Activated CD4-positive, alpha-beta T cell treated with anti-CD3 and anti-CD28 coated beads for 4 hours (primary cell): ENCODE measurements around the gene SPG21.

Experiments used
- DNase-seq, 2 donors: peaks; one replicate each; pipeline ENCODE4 v3.0.0-alpha.2; 2020

Gene SPG21

DNA sequence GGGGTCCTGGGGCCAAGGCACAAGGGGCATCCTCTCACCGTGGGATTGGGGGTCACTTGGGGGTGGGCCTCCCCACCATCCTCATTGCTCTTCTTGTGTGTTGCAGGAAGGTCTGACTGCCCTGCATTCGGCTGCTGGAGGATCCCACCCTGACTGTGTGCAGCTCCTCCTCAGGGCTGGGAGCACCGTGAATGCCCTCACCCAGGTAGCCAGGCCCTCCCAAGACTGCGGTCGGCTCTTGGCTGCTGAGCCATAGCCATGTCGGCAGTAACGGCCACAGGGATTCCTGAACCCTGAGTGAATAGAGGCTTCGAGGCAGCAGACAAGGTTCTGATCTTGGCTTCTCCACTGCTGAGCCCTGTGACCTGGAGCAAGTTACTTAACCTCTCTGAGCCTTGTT lies 58.3 kb downstream of the SPG21 start:
- DNase-seq: no peak

DNA sequence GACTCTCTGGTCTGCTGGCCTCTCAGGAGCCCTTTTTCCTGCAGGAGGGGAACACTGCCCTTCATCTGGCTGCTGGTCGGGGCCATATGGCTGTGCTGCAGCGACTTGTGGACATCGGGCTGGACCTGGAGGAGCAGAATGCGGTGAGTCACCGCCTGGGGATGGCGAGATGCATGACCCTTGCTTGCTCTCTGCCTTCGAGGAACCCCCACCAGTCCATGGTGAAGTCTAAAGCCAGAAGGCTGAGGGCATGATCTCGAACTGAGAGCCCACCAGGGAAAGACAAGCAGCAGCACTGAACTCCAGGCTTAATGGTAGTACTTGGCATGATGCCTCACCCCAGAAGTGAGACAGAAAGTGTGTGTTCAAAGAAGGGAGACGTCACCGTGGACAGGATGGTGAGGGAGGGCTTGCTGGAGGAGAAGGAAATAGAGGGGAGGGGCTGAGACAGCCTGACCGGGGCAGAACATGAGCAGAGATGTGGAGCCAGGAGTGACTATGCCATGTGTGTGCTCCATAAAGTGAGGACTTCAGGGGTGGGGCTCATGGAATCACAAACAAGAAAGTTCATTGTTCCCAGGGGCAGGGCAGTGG lies 58.8 kb downstream of the SPG21 start:
- DNase-seq: no peak

DNA sequence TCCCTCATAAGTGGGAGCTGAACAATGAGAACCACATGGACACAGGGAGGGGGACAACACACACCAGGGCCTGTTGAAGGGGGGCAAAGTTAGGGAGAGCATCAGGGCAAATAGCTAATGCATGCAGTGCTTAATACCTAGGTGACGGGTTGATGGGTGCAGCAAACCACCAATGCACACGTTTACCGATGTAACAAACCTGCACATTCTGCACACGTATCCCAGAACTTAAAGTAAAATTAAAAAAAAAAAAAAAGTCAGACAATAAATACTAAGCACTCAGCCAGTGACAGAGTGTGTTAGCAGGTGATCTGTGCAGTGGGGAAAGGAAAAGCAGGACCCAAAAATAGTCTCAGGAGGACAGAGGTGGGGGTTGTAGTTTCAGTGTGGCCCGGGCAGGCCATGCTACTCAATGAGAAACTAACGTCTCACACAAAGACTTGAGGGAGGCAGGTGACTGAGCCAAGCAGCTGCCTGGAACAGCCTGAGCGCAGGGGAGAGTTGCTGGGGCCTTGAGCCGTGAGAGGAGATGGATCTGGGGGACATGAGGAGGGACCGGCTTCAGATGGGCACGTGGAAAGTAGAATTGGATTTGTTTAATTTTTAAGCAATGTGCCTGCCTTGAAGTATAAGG lies 59.6 kb downstream of the SPG21 start:
- DNase-seq: no peak

DNA sequence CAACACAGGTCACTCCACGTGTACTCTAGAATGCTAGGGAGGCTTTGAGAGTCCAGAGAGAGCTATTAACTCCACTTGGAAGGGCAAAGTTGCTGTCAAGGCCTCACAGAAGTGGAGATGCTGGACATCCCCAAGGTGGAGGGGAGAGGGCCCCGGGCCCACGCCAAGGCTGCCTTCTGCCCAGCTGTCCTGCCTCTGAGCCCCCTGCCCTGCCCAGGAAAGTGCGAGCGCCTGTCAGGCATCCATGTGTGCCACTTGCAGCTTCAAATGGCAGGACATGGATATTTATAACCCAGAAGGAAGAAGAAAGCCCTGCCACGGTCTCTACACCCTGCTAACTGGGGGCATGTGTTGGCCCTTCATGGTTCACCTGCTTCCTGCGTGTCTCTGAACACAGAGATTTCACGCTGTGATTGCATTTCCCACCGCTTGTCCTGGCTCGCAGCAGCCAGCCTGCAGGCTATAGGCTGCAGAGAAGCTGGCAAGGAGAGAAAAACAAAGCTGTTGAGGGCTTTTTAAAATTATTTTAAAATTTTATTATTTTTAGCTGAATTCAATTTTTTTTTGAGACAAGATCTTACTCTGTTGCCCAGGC lies 61.0 kb downstream of the SPG21 start:
- DNase-seq: no peak

DNA sequence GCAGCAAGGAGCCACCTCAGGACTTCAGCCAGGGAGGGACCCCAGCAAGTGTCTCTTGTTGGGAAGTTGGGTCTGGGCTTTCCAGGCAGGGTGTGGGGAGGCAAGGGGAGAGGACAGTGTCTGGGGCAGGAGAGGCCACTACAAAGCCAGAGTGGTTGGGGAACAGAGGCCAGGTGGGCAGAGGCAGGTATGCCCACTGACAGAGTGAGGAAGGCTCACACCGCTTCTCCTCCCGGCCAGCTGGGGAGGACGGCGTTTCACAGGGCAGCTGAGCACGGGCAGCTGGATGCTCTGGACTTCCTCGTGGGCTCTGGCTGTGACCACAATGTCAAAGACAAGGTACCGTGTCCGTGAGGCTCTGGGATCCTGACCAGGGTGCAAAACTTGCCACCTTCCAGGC lies 63.1 kb downstream of the SPG21 start:
- DNase-seq: no peak

DNA sequence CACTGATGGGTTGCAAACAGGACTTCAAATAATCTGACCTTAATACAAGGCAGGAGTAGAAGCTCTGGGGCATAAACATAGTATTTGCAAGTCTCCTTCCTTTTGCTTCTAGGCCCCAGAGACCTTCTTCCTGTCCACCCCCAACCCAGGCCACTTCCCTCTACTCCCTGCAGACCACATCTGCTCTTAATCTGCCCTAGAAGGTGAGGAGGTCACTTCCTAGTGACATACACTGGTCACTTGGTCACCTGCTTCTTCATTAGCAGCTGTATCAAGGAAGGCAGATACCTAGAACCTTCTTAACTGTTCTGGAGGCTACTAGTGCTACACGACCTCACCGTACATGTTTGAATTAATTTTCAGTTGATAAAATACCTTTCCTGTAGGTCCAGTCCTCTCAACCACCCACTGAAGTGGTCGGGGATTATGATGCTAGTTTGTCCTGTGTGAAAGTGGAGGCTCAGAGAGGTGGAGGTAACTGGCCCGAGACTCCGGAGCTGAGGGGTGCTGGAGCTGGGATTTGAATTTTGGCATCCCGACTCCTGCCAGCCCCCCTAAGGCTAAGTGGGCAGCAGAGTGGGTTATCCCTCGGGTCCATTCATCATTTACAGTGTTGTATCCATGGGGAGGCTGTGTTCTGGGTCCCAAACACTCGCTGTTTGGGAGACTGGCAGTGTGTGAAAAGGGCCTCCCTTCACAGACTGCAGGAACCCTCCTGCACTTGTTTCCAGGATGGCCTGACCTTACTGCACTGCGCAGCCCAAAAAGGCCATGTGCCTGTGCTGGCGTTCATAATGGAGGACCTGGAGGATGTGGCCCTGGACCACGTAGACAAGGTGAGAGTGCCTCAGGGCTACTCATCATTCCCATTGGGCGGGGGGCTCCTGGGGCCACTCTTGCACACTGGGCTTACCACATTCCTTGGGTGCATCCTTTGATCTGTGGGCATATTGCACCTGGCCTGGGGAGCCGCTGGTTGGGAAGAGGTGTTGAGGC lies 64.1 kb downstream of the SPG21 start:
- no peak for DNase-seq

DNA sequence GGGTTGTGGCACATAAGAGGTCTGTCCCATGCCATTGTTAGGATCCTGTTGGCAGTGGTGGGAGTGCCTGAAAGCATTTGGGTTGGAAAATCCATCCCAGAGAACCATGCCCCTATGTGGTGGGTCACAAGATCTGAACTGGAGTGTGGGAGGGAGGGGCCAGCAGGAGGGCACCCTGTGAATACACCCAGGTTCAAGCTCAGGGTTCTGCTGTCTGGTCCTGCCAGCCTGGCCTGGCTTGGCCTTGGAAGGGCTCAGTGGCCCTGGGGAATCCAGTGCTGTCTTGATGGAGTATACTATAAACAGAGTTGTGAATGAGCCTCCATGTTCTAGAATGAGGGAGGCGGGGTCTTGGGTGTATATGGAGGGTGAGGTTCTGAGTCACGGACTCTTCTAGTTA lies 66.2 kb downstream of the SPG21 start:
- DNase-seq: no peak

DNA sequence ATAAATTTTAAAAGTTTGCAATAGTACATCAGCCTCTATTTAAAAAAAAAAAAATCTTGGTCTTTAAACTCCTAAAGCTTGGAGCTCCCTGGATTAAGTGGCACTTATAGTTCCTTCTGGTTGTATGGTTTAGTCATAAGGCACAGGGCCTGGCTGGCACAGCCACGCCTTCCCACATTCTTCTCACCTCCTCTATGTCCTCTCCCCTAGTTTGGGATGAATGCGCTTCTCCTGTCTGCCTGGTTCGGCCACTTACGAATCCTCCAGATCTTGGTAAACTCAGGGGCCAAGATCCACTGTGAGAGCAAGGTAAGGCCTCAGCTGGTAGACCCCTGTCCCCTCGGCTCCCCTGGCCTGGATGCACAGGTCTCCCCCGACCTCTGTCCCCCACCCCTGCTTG lies 68.0 kb downstream of the SPG21 start:
- DNase-seq: no peak

DNA sequence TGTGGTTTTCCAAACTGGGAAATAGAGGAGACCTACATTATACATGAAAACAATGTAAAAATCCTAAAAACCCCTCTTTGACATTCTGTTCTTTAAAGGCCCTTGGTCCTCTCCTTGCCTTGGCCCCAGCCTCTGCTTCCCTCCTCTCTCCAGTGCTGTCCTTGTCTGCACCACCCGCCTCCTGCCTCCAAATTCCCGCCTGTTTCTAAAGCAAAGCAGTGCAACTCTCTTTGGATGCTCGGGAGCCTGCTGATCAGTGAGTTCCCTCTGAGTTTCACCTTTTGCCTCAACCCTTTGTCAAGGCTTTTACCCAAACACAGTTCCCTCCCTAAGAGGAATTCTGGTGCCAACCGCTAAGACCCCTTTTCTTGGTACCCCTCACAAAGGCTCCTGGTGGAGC lies 70.0 kb downstream of the SPG21 start:
- no peak for DNase-seq

DNA sequence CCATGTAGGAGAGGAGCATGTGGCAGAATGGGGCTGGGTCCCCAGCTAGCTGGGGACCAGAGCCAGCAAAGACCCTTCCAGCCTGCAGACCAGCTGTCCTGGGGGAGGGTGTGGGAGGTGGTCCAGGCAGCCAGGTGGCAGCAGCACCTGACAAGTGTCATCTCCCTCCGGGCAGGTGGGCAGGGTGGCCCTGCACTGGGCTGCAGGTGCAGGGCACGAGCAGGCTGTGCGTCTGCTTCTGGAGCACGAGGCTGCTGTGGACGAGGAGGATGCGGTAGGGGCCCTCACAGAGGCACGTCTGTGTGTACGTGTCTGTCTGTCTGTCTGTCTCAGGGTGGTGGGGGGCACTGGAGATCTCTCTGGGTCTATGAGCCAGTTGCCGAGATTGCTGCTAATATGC lies 72.5 kb downstream of the SPG21 start:
- DNase-seq: no peak

DNA sequence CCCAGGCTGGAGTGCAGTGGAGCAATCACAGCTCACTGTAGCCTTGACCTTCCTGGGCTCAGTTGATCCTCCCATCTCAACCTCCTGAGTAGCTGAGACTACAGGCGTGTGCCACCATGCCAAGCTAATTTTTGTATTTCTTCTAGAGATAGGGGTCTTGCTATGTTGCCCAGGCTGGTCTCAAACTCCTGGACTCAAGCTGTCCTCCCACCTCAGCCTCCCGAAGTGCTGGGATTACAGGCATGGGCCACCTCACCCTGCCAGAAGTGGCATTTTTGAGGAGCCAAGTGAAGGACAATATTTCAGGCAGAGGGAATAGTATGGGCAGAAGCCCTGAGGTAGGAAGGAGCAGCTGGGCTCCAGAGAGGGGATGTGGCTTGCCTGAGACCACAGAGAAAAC lies 73.3 kb downstream of the SPG21 start:
- no peak for DNase-seq

DNA sequence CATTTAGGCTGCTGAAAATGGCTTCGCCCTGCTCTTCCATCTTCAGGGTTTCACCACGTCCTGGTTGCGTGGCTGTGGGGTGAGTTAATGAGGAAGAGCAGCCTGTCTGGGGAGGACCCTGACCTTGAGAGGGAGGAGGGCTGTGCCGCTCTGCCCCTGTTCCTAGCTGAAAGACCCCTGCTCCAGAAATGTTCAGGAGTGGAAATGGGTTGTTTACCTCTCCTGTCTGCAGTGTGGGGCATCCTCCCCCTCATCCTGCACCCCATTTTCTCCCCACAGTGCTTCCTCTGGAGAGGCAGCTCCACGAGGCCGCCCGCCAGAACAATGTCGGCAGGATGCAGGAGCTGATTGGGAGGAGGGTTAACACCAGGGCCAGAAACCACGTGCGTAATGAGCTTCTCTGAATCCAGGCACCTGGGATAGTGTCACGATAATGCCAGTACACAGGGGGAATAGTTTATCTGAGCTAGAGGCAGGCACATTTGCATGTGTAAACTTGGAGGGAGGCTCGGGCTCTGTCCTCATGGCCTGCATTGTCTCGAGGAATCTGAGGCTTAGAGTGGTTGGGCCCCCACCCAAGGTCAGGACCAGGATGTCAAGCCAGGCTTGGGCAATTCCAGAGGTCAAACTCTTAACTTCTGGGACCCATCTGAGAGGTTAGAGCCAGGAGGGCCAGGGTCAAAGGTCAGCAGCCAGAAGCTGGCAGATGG lies 74.0 kb downstream of the SPG21 start:
- DNase-seq: no peak
